Muscle of arm (tissue), 14 donors: Measurements from ENCODE around the gene H2AZ1. TPM values are rescaled to one million over a fixed set of nuclear protein-coding genes. Genes with fewer than 3 reads are reported as not detected.
"Not testable (repeated sequence)": the region's sequence is repeated elsewhere in the genome, so short reads cannot be mapped to it uniquely, and the experiment has no call there.

Experiments
- DNase-seq: peaks from one replicate; pipeline ENCODE4 v3.0.0-alpha.2; 2013
- long read RNA-seq, 11 donors: transcript quantifications; one replicate each; lab custom pipeline, GENCODE V29; 2026
- polyA plus RNA-seq, 12 donors: library from polyadenylated mRNA; unstranded; fragments of 120-200 nt; gene quantifications; one replicate each; pipeline ENCODE4 v1.2.1, GENCODE V29; 2013; ENCODE audit not compliant: insufficient read length in 12 of 12

H2AZ1 gene
- polyA plus RNA-seq = 100 to 1,000 TPM in 11 of 12 donors, not detected in 1; 132 to 263 (median 171) TPM
- long read RNA-seq, donor 1, transcript H2AFZ-203 (4 exons, 1,254 nt) = minor isoform, 13 of 218 reads
- long read RNA-seq, donor 1, transcript H2AFZ-201 (5 exons, 979 nt) = major isoform, 191 of 218 reads
- long read RNA-seq, donor 1, partial matches to known transcripts = 0 of 218 reads
- long read RNA-seq, donor 1, other reads (novel, unspliced or antisense) = 13 of 218 reads
- long read RNA-seq, donor 2, transcript H2AFZ-203 (4 exons, 1,254 nt) = minor isoform, 8 of 176 reads
- long read RNA-seq, donor 2, transcript H2AFZ-201 (5 exons, 979 nt) = major isoform, 149 of 176 reads
- long read RNA-seq, donor 2, partial matches to known transcripts = 6 of 176 reads
- long read RNA-seq, donor 2, other reads (novel, unspliced or antisense) = 10 of 176 reads
- long read RNA-seq, donor 3, transcript H2AFZ-201 (5 exons, 979 nt) = major isoform, 90 of 97 reads
- long read RNA-seq, donor 3, partial matches to known transcripts = 0 of 97 reads
- long read RNA-seq, donor 3, other reads (novel, unspliced or antisense) = 5 of 97 reads
- long read RNA-seq, donor 4, transcript H2AFZ-201 (5 exons, 979 nt) = major isoform, 62 of 76 reads
- long read RNA-seq, donor 4, partial matches to known transcripts = 8 of 76 reads
- long read RNA-seq, donor 4, other reads (novel, unspliced or antisense) = 5 of 76 reads
- long read RNA-seq, donor 5, transcript H2AFZ-203 (4 exons, 1,254 nt) = minor isoform, 8 of 217 reads
- long read RNA-seq, donor 5, transcript H2AFZ-201 (5 exons, 979 nt) = major isoform, 181 of 217 reads
- long read RNA-seq, donor 5, partial matches to known transcripts = 5 of 217 reads
- long read RNA-seq, donor 5, other reads (novel, unspliced or antisense) = 23 of 217 reads
- long read RNA-seq, donor 6, transcript H2AFZ-203 (4 exons, 1,254 nt) = minor isoform, 6 of 132 reads
- long read RNA-seq, donor 6, transcript H2AFZ-201 (5 exons, 979 nt) = major isoform, 110 of 132 reads
- long read RNA-seq, donor 6, partial matches to known transcripts = 7 of 132 reads
- long read RNA-seq, donor 6, other reads (novel, unspliced or antisense) = 9 of 132 reads
- long read RNA-seq, donor 7, transcript H2AFZ-201 (5 exons, 979 nt) = major isoform, 60 of 62 reads
- long read RNA-seq, donor 7, partial matches to known transcripts = 0 of 62 reads
- long read RNA-seq, donor 7, other reads (novel, unspliced or antisense) = 0 of 62 reads
- long read RNA-seq, donor 8, transcript H2AFZ-203 (4 exons, 1,254 nt) = minor isoform, 7 of 174 reads
- long read RNA-seq, donor 8, transcript H2AFZ-201 (5 exons, 979 nt) = major isoform, 145 of 174 reads
- long read RNA-seq, donor 8, partial matches to known transcripts = 16 of 174 reads
- long read RNA-seq, donor 8, other reads (novel, unspliced or antisense) = 6 of 174 reads
- long read RNA-seq, donor 9, transcript H2AFZ-201 (5 exons, 979 nt) = major isoform, 94 of 121 reads
- long read RNA-seq, donor 9, partial matches to known transcripts = 17 of 121 reads
- long read RNA-seq, donor 9, other reads (novel, unspliced or antisense) = 7 of 121 reads
- long read RNA-seq, donor 10, transcript H2AFZ-201 (5 exons, 979 nt) = major isoform, 102 of 119 reads
- long read RNA-seq, donor 10, transcript H2AFZ-203 (4 exons, 1,254 nt) = minor isoform, 6 of 119 reads
- long read RNA-seq, donor 10, partial matches to known transcripts = 6 of 119 reads
- long read RNA-seq, donor 10, other reads (novel, unspliced or antisense) = 5 of 119 reads
- long read RNA-seq, donor 11, transcript H2AFZ-203 (4 exons, 1,254 nt) = minor isoform, 6 of 286 reads
- long read RNA-seq, donor 11, transcript H2AFZ-201 (5 exons, 979 nt) = major isoform, 229 of 286 reads
- long read RNA-seq, donor 11, partial matches to known transcripts = 23 of 286 reads
- long read RNA-seq, donor 11, other reads (novel, unspliced or antisense) = 26 of 286 reads

GRCh38 chr4:99949999-99950912 lies at the start of gene H2AZ1:
H2AZ1 (minus strand) TSS chr4:99950275; CDS start chr4:99950170, 105 bp downstream.
- peak; percentile 97 for DNase-seq

GRCh38 chr4:99998062-99998867 lies 48.2 kb upstream of the H2AZ1 start:
- DNase-seq = peak; percentile 17

- no peak for DNase-seq
Observed at GRCh38 chr4:99991741-99992140, 41.7 kb upstream of the H2AZ1 start.

GRCh38 chr4:99987681-99988080 lies 37.6 kb upstream of the H2AZ1 start:
- DNase-seq = no peak

GRCh38 chr4:99986792-99987191 lies 36.7 kb upstream of the H2AZ1 start:
- no peak for DNase-seq

GRCh38 chr4:99983289-99983943 lies 33.3 kb upstream of the H2AZ1 start:
- no peak for DNase-seq

- no peak for DNase-seq
Observed at GRCh38 chr4:99979872-99980271, 29.8 kb upstream of the H2AZ1 start.

GRCh38 chr4:99971453-99972111 lies 21.5 kb upstream of the H2AZ1 start:
- DNase-seq = no peak

GRCh38 chr4:99968330-99968729 lies 18.3 kb upstream of the H2AZ1 start:
- DNase-seq = no peak

GRCh38 chr4:99966692-99967091 lies 16.6 kb upstream of the H2AZ1 start:
- no peak for DNase-seq

GRCh38 chr4:99965674-99966350 lies 15.7 kb upstream of the H2AZ1 start:
- DNase-seq = no peak

- no peak for DNase-seq
Observed at GRCh38 chr4:99965173-99965572, 15.1 kb upstream of the H2AZ1 start.

GRCh38 chr4:99961711-99962110 lies 11.6 kb upstream of the H2AZ1 start:
- no peak for DNase-seq

- DNase-seq = no peak
Observed at GRCh38 chr4:99960648-99961047, 10.6 kb upstream of the H2AZ1 start.

- DNase-seq = not testable (repeated sequence)
Observed at GRCh38 chr4:99958207-99958606, 8.1 kb upstream of the H2AZ1 start.

GRCh38 chr4:99950913-99951254 lies 809 bp upstream of the H2AZ1 start:
- DNase-seq = no peak
